ENCODE measurements around the gene WWP2.
A peak's percentile ranks its signal among the peaks of the same experiment; 100 is the strongest.

Gene WWP2

GRCh38 chr16:69890892-69891282 lies 128.8 kb downstream of the WWP2 start:
- DNase-seq (ENCODE audit: low read depth) = no peak

DNA sequence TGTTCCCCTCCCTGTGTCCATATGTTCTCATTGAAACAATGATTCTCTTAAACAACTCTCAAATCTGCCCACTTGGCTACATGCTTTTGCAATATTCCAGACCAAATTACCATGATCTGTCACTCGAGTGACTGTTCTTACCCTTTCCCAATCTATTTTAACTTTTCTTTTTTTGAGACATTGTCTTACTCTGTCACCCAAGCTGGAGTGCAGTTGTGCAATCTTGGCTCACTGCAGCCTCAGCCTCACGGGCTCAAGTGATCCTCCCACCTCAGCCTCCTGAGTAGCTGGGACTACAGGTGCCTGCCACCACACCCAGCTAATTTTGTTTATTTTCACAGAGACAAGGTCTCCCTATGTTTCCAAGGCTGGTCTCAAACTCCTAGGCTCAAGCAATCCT lies 130.2 kb downstream of the WWP2 start:
- no peak for DNase-seq (ENCODE audit: low read depth)

DNA sequence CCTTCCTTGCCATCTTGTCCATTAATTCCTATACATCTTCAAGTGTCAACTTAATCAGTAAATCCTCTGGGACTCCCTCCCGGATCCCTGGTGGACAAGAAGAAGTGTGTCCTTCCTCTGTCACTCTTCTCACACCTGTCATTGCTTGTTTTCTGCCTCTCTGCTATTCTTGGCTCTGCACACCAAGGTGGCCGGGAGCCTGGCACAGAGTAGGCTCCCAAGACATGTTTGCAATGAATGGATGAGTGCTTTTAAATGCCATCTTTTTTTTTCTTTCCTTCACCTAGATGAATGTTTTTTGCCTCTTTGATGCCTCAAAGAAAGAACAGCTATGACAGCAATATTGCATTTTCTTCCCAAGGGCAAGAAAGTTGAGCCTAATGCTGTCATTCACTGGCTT lies 131.0 kb downstream of the WWP2 start:
- no peak for DNase-seq (ENCODE audit: low read depth)

DNA sequence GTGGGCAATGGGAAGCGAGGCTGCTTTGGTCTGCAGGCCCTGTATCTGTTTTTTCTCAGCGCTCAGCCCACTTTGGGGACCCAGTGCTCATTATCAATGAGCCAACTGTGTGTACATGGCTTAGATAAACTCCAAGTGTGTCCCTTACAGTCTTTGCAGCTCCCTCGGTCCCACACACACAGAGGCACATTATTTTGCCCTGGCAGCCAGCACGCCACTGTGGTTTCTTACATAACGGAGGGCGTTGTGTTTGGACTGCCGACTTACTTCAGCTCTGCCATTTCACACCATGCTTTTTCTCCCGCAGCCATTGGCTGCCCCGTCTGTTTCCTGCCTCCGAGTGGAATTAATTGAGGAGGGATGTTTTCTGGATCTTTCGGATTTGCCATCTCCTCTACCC lies 132.5 kb downstream of the WWP2 start:
- DNase-seq (ENCODE audit: low read depth) = no peak

DNA sequence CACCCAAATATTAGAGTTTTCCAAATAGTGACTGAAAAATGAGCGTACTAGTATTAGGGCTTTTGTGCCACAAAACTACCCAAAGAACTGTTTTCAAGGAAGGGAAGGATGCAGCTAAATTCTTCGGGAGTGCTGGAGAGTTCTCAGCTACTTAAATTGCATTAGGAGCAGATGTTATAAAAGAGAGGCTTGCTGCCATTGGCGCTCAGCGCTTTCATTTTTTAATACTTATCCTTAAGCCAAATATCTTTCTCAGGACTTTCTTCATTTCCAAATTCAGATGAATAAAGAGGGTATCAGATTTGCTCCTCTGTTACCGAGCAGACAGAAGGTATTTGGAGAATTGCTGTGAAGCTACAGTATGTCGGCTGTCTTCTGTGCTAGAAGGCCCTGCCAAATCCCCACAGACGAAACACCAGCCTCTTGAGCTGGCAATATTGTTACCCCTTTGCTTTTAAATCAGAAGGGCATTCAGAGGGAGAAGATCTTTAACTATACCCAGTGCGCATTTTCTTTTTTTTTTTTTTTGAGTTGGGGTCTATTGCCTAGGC lies 141.8 kb downstream of the WWP2 start:
- DNase-seq (ENCODE audit: low read depth) = no peak

- no peak for DNase-seq (ENCODE audit: low read depth)
Measured at GRCh38 chr16:69904495-69905170, 142.5 kb downstream of the WWP2 start.

GRCh38 chr16:69905171-69905555 lies 143.0 kb downstream of the WWP2 start:
- no peak for DNase-seq (ENCODE audit: low read depth)

DNA sequence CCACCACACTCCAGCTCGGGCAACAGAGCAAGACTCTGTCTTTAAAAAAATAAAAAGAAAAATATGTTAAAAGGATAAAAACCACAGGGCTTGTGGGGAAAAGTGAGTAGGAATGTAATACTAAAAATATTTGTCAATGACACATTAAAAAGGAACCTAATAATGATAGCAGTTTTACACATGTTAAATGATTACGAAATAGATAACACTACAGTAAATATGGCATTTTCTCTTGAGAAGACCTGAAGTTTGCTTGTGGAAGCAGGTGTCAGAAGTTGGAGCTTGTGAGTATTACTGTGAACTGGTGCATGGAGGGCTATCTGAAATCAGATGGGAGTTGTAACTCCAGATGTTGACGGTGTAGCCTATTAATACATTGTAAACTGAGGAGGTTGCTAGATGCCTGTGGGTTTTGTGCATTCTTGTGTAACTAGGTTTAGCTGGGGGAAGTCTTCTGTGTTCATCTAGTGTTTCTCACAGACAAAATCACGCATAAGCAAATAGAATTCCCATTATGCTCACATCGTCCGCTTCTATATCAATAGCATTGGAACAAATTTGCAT lies 144.8 kb downstream of the WWP2 start:
- peak; percentile 82 for DNase-seq (ENCODE audit: low read depth)

- no peak for DNase-seq (ENCODE audit: low read depth)
Measured at GRCh38 chr16:69909043-69909442, 146.9 kb downstream of the WWP2 start.

DNA sequence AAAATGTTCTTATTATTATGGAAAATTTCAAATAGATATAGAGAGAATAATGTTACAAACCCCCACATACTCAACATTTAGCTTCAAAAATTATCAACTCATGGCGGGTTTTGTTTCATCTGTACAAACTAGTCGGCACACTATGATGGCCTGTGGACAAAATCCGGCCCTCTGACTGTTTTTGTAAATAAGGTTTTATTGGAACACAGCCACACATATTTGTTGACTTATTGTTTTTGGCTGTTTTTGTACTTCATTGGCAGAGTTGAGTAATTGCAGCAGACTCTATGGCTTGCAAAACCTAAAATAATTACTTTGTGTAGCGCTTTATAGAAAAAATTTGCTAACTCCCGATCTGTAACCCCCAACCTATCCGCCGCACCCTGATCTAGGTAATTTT lies 147.6 kb downstream of the WWP2 start:
- no peak for DNase-seq (ENCODE audit: low read depth)

GRCh38 chr16:69910964-69911363 lies 148.8 kb downstream of the WWP2 start:
- DNase-seq (ENCODE audit: low read depth) = no peak

DNA sequence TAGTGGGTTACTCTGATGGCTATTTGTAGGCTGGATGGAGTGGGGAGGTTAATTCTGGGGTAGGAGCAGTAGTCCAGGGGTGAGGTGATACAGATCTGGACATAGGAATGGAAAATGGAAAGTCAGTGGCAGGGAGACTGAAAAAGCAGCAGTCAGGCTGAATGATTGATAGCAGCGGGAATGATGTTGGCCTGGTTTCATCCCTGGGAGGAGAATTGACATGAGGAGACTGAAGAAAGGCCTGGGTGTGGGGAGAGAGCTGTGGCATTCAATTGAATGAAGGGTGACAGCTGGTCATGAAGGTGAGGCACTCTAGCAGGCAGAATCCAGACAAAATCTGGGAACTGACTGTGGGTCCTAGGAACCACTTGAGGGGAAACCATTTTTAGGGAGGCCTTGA lies 154.3 kb downstream of the WWP2 start:
- DNase-seq (ENCODE audit: low read depth) = no peak

DNA sequence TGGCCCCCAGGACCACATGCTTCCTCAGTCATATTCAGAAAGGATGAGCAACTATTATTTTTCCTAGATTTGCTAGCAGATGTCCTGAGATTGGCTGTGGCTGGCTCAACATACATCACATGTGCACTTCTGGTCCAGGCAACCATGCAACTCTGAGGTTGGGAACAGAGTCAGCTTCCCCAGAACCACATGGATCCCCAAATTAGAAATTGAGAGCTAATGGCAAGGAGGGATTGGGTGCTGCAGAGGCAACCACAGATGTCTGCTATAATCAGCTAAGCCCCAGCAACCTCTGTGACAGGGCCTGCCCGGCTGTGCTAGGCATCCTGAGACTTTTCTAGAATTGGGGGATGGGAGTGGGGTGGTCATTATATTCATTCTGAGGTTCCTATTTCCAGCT lies 155.2 kb downstream of the WWP2 start:
- DNase-seq (ENCODE audit: low read depth) = no peak

DNA sequence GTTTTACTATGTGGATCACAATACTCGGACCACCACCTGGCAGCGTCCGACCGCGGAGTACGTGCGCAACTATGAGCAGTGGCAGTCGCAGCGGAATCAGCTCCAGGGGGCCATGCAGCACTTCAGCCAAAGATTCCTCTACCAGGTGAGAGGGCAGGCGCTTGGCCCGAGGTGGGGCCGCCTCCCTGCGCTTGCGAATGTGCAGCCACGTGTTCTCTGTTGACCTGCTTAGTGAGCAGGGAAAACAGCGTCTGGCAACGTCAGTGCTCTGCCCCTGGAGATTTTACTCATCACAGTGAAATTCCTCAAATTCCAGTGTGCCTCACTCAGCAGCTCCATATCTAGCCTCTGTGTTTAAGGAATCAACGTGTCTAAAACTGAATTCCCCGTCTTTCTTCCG lies 155.6 kb downstream of the WWP2 start:
- peak; percentile 85 for DNase-seq (ENCODE audit: low read depth)

DNA sequence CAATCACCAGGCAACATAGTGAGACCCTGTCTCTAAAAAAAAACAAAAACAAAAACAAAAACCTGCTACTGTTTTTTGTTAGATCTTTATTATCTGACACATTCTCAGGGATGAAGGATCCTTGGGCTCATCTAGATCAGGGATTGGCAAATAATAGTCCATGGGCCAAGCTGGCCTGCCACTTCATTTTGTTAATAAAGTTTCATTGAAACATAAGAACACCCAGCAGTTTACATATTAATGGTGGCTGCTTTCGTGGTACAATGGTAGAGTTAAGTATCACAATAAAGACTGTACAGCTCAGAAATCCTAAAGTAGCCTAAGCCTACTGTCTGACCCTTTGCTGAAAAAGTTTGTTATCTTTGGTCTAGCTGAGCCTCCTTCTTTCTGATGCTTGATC lies 156.1 kb downstream of the WWP2 start:
- no peak for DNase-seq (ENCODE audit: low read depth)

DNA sequence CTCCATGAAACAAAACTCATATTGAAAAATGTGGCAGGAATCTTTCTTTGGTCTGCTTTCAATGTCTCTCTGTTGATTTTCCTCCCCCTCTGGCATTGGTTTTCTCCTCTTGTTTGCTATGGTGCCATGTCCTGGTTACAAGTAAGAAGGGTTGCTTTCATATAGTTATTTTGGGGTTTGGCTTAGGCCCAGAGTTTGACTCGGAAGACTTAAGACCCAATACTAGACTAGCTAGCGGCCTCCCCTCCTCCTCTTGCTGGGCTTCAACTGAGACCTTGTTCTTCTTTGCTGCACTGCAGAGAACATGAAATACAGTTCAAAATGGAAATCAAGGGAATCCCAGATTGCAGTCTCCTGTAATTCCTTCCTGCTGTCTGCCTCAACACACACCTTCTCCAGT lies 159.0 kb downstream of the WWP2 start:
- DNase-seq (ENCODE audit: low read depth) = no peak

- no peak for DNase-seq (ENCODE audit: low read depth)
Measured at GRCh38 chr16:69922200-69922599, 160.1 kb downstream of the WWP2 start.

GRCh38 chr16:69924041-69924775 lies 162.1 kb downstream of the WWP2 start:
- no peak for DNase-seq (ENCODE audit: low read depth)

DNA sequence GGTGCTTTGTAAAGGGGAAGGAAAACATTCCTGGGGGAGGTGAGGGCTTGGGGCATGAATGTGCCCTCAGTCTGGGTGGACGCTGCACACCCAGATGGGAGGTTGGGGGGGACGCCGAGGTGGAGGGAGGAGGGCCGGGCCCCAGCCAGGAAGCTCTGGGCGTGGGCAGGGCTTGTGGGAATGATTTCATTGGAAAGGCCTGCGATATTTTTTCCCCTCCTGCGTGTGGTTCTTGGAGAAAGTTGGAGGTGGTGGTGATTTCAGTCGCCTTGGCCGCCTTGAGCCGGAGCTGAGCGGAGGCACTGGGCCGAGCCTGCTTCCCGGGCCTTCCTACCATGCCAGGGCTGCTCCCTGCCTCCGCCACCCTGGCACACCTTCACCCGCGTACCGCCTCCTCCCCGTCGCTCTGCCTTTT lies 162.7 kb downstream of the WWP2 start:
- peak; percentile 65 for DNase-seq (ENCODE audit: low read depth)

DNA sequence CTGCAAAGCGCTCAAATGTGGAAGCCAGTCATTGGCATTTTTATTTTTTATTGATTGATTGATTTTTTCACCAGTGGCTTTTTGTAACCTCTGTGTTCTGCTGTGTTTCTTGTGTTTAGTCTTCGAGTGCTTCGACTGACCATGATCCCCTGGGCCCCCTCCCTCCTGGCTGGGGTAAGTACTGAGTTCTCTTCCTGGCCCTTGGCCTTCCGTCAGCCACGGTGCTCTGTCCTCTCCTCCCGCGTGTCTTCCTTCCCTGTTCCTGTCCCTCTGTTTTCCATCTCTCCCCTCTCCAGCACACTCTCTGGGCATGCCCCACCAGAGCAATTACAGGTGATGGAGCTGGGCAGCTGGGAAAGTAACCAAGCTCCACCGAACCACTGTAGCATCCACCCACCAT lies 163.2 kb downstream of the WWP2 start:
- no peak for DNase-seq (ENCODE audit: low read depth)

GRCh38 chr16:69926241-69926640 lies 164.1 kb downstream of the WWP2 start:
- DNase-seq (ENCODE audit: low read depth) = no peak

DNA sequence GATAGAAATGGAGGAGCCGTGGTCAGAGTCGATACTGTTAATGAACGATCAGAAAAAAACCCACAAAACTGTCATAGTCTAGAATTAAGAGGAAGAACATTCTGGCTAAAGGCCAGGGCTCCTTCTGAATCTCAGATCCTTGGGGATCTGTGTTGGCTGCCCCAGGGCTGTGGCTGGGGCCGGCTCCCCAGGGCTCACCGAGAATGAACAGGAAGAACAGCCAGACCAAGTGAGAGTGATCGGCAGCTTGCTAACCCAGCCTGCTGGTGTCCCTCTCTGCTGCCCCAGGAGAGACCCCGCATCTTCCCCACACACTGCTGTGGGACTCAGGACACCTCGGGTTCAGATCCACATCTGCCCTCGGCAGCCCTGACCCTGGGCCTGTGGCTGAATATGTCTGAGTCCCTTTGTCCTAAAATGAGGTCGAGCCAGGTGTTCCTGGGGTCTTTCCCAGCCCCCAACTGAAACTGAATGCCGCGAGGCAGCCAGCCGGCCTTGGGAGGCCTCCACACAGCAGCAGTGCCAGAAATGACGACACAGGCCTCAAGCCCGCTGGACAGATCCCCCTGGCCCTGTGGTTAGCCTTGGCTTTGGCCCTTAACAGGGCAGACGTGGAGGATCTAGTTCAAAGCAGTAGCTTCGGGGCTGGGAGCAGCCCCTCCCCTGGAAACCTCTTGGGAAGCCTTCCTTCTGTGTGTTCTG lies 165.1 kb downstream of the WWP2 start:
- no peak for DNase-seq (ENCODE audit: low read depth)
